Activated CD8-positive, alpha-beta memory T cell treated with anti-CD3 and anti-CD28 coated beads for 4 hours (primary cell): Measurements from ENCODE around the gene RAD51B.

Experiments
- DNase-seq, 2 donors: peaks; one replicate each; pipeline ENCODE4 v3.0.0-alpha.2; 2020; ENCODE audit warnings: low read depth in 2 of 2

RAD51B gene

GRCh38 chr14:68630611-68631393, 811.2 kb downstream of the RAD51B start:
- DNase-seq: no peak

- DNase-seq: no peak
Measured at GRCh38 chr14:68631394-68632053, 811.9 kb downstream of the RAD51B start.

GRCh38 chr14:68632054-68632895, 812.7 kb downstream of the RAD51B start:
- no peak for DNase-seq

- DNase-seq: no peak
Measured at GRCh38 chr14:68633131-68633991, 813.8 kb downstream of the RAD51B start.

- no peak for DNase-seq
Measured at GRCh38 chr14:68634332-68634731, 814.8 kb downstream of the RAD51B start.

GRCh38 chr14:68634874-68635595, 815.5 kb downstream of the RAD51B start:
- DNase-seq: no peak

GRCh38 chr14:68636597-68636996, 817.0 kb downstream of the RAD51B start:
- DNase-seq: no peak

- no peak for DNase-seq
Measured at GRCh38 chr14:68637106-68638021, 817.8 kb downstream of the RAD51B start.

GRCh38 chr14:68638141-68638999, 818.8 kb downstream of the RAD51B start:
- DNase-seq: no peak

GRCh38 chr14:68639000-68639757, 819.6 kb downstream of the RAD51B start:
- DNase-seq: no peak

GRCh38 chr14:68639758-68640574, 820.4 kb downstream of the RAD51B start:
- no peak for DNase-seq

- no peak for DNase-seq
Measured at GRCh38 chr14:68643673-68644072, 824.1 kb downstream of the RAD51B start.

GRCh38 chr14:68644101-68644500, 824.5 kb downstream of the RAD51B start:
- DNase-seq: no peak

GRCh38 chr14:68645371-68645770, 825.8 kb downstream of the RAD51B start:
- no peak for DNase-seq

- DNase-seq: no peak
Measured at GRCh38 chr14:68649476-68650189, 830.1 kb downstream of the RAD51B start.

- no peak for DNase-seq
Measured at GRCh38 chr14:68650404-68650994, 830.9 kb downstream of the RAD51B start.
